ENCODE data around the gene MAMDC4. TPM values are rescaled to one million over a fixed set of nuclear protein-coding genes. Genes with fewer than 3 reads are reported as not detected.
"Not testable (repeated sequence)": the region's sequence is repeated elsewhere in the genome, so short reads cannot be mapped to it uniquely, and the experiment has no call there.

The MAMDC4 gene
- total RNA-seq (1 to 10 TPM in 2 of 4 donors, under 1 TPM in 2; 0.71 to 2.8 (median 1.8) TPM), polyA plus RNA-seq (10 to 100 TPM in 1 of 3 donors, 1 to 10 TPM in 2; 1.6 to 25.3 (median 2.4) TPM)

GRCh38 chr9:136851941-136852663 lies at the start of gene MAMDC4:
TSS of gene MAMDC4 (plus strand) at chr9:136852346. CDS start at chr9:136852417, 71 bp downstream.
- Histone ChIP-seq H3K9me3 (no peaks in the 10 kb centered on the region), H3K4me3 (no peak within 1 kb of the TSS), H3K27me3 (peaks cover 4 to 15% (median 14%) of the 10 kb centered on the region in 3 donors), H3K36me3 (peaks cover 0 to 6% (median 0%) of the 10 kb centered on the region in 4 donors), H3K27ac (no peak within 1 kb of the TSS), H3K4me1 (peaks cover 0 to 32% (median 32%) of the 10 kb centered on the region in 4 donors)
- 68 to 79% methylated on average over 23 of the region's 23 CpGs for WGBS, 2 donors
- no peak for TF ChIP-seq POLR2A (IDR thresholded peaks at IDR 0.05)
- no peak for TF ChIP-seq POLR2AphosphoS5 (IDR thresholded peaks at IDR 0.05)
- TF ChIP-seq CTCF (IDR thresholded peaks at IDR 0.05): no peak
- TF ChIP-seq EP300 (IDR thresholded peaks at IDR 0.05): no peak
- no peak for DNase-seq
- intact Hi-C loops (cut with DNase I): loop anchor here (2.0 kb wide), 1 partner anchor 13 kb away; no protein-coding TSS in a partner anchor

GRCh38 chr9:136803009-136803550 lies 49.1 kb upstream of the MAMDC4 start:
- H3K36me3 ChIP-seq; DNase-seq; H3K27ac ChIP-seq; intact Hi-C loops (cut with DNase I); H3K9me3 ChIP-seq; H3K4me3 ChIP-seq: not testable (repeated sequence)
- Histone ChIP-seq H3K4me1 (peaks cover 0 to 37% (median 32%) of the 10 kb centered on the region in 4 donors), H3K27me3 (peaks cover 35 to 45% (median 45%) of the 10 kb centered on the region in 3 donors)
- 95 to 97% methylated on average over 8 of the region's 9 CpGs for WGBS, 2 donors

GRCh38 chr9:136803551-136804508 lies 48.3 kb upstream of the MAMDC4 start:
- no peak for TF ChIP-seq EP300 (IDR thresholded peaks at IDR 0.05)
- no peak for TF ChIP-seq CTCF (IDR thresholded peaks at IDR 0.05)
- TF ChIP-seq POLR2A (IDR thresholded peaks at IDR 0.05): no peak
- TF ChIP-seq POLR2AphosphoS5 (IDR thresholded peaks at IDR 0.05): no peak
- peaks cover 0 to 43% (median 36%) of the 10 kb centered on the region in 4 donors for H3K4me1 ChIP-seq
- no peak for DNase-seq
- H3K27me3 ChIP-seq: peaks cover 28 to 38% (median 38%) of the 10 kb centered on the region in 3 donors
- 90 to 92% methylated on average over 22 of the region's 22 CpGs for WGBS, 2 donors
- intact Hi-C loops (cut with DNase I): no loop called here
- no peak overlapping the region for H3K4me3 ChIP-seq
- no peaks in the 10 kb centered on the region for H3K36me3 ChIP-seq
- no peak overlapping the region for H3K27ac ChIP-seq
- H3K9me3 ChIP-seq: no peaks in the 10 kb centered on the region

- no peak for DNase-seq
- TF ChIP-seq CTCF (IDR thresholded peaks at IDR 0.05) (no peak), EP300 (IDR thresholded peaks at IDR 0.05) (no peak), POLR2A (IDR thresholded peaks at IDR 0.05) (no peak), POLR2AphosphoS5 (IDR thresholded peaks at IDR 0.05) (no peak)
- Histone ChIP-seq H3K36me3 (peaks cover 0 to 1% (median 0%) of the 10 kb centered on the region in 4 donors), H3K4me3 (no peak overlapping the region), H3K9me3 (no peaks in the 10 kb centered on the region), H3K27me3 (peaks cover 20 to 29% (median 29%) of the 10 kb centered on the region in 3 donors), H3K27ac (no peak overlapping the region), H3K4me1 (peaks cover 0 to 47% (median 41%) of the 10 kb centered on the region in 4 donors)
- WGBS, 2 donors: 94 to 95% methylated on average over 20 of the region's 20 CpGs
- intact Hi-C loops (cut with DNase I): no loop called here
Measured at GRCh38 chr9:136804509-136805206, 47.5 kb upstream of the MAMDC4 start.

All from sigmoid colon (tissue), 7 donors.